Fibroblast of the aortic adventitia (primary cell): ENCODE data around the gene BAHCC1. TPM values are rescaled to one million over a fixed set of nuclear protein-coding genes. Genes with fewer than 3 reads are reported as not detected.

Experiments used
- DNase-seq: peaks from one replicate; pipeline ENCODE4 v3.0.0-alpha.2; 2010; ENCODE audit warnings: low read depth
- H3K4me3 ChIP-seq: 2 replicates; pipeline ENCODE4 v1.5.1; 2011; ENCODE audit warnings: low read depth, mild to moderate bottlenecking, control low read depth, low read length, moderate library complexity
- total RNA-seq: library from RNA; depleted of rRNA; stranded (reverse); fragments of >200 nt; gene quantifications from 2 replicates; pipeline ENCODE4 v1.2.3, GENCODE V29; 2012; ENCODE audit warnings: low replicate concordance
- TF ChIP-seq, protein P1 (sequence below): IDR thresholded peaks from 2 replicates; pipeline ENCODE4 v1.5.1; 2011; ENCODE audit warnings: mild to moderate bottlenecking, low read length, control low read depth, inconsistent platforms; ENCODE audit not compliant: insufficient read depth

Gene BAHCC1
- total RNA-seq, 1 donor, result 11.7 TPM

DNA sequence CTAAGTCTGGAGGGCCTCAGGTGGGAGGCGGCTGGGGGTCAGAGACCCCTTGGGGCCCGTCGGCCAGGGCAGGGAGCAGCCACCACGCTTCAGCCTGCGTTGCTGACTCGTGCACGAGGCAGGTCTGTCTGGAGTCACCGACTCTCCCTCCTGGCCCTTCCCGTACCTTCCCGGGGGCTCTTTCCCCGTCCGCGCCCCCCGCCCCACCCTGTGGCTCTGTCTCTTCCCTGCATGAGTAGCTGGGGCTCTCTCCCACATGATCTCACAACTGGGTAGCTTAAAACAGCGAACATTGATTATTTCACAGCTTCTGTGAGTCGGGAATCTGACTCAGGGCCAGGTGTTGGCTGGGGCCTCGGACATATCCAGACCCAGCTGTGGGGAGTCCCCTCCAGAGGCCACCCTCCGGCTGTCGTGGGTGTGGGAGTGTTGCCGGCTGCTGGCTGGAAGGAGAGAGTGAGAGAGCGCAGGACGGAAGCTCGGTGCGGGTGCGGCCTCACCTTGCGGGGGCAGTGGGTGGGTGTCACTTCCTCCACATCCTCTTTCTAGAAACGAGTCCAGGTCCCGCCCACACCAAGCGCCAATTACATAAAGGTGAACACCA is 17.3 kb downstream of the BAHCC1 start:
- no peak for DNase-seq
- no peak overlapping the region for H3K4me3 ChIP-seq
- TF ChIP-seq, protein P1, sequence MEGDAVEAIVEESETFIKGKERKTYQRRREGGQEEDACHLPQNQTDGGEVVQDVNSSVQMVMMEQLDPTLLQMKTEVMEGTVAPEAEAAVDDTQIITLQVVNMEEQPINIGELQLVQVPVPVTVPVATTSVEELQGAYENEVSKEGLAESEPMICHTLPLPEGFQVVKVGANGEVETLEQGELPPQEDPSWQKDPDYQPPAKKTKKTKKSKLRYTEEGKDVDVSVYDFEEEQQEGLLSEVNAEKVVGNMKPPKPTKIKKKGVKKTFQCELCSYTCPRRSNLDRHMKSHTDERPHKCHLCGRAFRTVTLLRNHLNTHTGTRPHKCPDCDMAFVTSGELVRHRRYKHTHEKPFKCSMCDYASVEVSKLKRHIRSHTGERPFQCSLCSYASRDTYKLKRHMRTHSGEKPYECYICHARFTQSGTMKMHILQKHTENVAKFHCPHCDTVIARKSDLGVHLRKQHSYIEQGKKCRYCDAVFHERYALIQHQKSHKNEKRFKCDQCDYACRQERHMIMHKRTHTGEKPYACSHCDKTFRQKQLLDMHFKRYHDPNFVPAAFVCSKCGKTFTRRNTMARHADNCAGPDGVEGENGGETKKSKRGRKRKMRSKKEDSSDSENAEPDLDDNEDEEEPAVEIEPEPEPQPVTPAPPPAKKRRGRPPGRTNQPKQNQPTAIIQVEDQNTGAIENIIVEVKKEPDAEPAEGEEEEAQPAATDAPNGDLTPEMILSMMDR, result no peak

DNA sequence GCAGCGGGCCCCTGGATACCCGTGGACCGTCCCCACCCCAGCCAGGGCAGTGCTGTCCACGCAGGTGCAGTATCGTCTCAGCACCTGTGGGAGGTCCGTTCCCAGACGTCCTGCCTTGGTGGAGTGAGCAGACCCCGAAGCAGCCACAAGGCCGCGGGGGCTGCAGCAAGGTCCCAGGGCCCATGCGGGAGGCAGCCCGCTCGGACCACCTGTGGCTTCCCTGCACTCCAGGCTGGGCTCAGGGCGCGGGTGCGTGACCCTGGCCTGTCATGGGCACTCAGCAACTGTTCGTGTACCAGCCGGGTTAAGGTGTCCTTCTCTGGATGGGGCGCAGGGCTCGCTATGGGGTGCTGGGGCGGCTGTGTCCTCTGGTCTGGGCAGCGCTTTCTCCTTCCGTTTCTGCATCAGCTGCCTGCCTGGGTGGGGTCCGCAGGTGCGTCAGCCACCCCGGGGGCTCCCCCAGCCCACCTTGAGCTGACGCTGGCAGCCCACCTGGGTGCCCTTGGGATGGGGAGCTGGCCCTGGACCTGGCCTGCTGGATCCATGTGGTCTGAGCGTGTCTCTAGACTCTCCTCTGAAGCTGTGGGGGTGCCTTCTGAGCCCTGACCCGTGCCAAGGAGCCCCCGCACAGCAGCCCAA is 18.4 kb downstream of the BAHCC1 start:
- no peak overlapping the region for H3K4me3 ChIP-seq
- no peak for DNase-seq
- TF ChIP-seq, protein P1, result no peak

DNA sequence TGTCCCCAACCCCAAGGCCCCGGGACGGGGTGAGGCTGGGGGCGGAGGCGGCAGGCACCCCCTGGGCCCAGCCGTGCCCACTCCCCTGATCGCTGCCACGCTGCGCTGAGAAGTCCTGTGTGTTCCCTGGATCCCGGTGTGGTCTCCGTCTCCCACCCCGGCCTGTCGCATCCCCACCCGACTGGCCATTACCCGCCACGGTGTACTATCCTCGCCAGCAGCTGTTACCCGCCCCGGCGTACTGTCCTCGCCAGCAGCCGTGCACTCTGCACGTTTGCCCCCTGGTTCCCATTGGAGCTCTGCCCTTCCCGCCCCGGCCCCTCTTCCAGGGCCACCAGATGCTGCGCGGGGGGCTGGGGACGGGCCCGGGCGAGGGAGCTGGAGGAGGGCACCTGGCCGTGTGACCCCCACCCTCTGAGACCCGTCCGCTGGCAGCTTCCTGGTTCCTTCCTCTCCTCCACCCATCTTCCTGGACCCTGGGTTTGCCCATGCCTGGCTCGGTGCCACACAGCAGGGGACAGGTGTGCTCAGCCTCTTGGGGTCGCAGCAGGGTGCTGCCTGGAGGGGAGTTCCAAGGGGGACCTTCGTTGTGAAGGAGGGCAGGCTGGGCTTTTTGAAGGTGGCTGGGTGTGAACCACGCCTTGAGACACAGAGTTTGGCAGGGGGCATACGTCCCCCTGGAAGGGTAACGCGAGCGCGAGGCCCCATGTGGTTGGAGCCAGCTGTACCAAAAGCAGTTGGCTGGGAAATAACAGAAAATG is 19.7 kb downstream of the BAHCC1 start:
- H3K4me3 ChIP-seq, result no peak overlapping the region
- DNase-seq, result no peak
- TF ChIP-seq, protein P1, result no peak

DNA sequence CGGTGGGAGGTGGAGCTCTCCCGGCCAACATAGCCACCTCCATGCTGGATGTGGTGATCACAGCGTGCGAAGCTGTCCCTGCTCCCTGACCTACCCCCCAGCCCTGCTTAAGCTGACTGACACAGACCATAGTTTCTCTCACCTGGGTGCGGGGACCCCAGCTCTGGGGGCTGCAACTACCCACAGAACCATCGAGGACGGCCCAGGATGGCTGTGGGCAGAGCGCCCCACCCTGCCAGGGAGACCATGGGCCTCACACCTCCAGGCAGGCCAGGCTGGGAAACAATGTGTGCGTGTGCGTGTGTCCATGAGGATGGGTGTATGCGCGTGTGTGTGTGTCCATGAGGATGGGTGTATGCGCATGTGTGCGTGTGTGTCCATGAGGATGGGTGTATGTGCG is 20.4 kb downstream of the BAHCC1 start:
- DNase-seq, result no peak
- TF ChIP-seq, protein P1, result no peak
- no peak overlapping the region for H3K4me3 ChIP-seq

DNA sequence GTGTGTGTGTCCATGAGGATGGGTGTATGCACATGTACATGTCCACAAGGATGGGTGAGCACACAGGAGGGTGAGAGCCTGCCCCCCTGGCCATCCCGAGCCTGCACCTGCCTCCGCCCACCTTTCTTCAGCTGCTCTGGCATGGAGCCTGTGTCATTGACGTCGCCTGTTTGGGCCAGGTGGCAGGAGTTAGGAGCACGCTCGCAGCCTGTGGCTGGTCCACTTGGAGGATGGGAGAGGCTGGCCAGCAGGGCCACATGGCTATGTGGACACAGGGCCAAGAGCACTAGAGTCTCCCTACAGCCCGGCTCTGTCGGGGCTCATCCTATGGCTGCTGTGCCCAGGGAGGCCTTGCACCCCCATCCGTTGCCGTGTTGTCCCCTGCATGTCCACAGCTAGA is 21.4 kb downstream of the BAHCC1 start:
- H3K4me3 ChIP-seq, result no peak overlapping the region
- DNase-seq, result no peak
- TF ChIP-seq, protein P1, result no peak

DNA sequence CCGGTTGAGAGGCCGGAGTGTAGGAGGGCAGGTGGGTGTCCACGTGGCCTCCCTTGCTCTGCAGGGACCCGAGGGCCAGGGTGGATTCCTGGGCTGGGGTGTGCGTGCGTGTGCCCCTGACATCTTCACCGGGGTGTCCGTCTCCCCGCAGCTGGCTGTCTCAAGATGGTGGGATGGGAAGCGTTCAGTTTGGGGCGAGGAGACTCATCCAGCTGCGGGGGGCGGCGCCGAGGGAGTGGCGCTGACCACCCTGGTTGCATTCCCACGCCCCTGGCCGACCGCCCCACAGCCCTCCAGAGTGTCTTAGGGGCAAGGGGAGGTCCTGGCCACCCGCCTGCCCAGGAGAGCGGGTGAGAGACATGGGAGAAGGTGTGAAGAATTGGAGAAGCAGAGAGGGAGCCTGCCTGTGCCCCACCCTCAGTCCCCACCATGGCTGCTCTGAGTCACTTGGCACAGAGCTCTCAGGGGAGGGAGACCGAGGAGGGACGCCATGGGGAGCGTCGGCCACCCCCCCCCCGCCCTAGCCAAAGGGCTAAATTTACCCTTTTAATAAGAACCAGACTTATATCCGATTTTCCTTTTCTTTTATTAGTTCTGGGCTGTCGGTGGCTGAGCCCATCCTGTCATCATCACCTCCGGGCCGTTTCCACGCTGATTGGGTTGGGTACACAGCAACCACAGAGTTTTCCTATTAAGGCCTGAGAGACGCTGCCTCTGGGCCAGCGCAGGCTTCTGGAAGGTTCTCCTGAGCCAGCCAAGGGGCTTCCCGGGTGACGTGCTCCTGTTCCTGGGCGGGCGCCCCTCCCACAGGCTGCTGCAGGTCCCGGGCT is 22.0 kb downstream of the BAHCC1 start:
- peak; percentile 78 for DNase-seq
- H3K4me3 ChIP-seq, result no peak overlapping the region
- TF ChIP-seq, protein P1, result no peak
